NCI-H2107 (cell line): ENCODE results near the gene SPOP.

Experiments
- DNase-seq: peaks from one replicate; lab custom pipeline; 2025; lab: John Stamatoyannopoulos, UW

Gene SPOP

GRCh38 chr17:49549691-49550678 is 127.9 kb downstream of the SPOP start:
- DNase-seq: no peak

GRCh38 chr17:49549311-49549605 is 128.6 kb downstream of the SPOP start:
- no peak for DNase-seq
